Epithelial cell of prostate (primary cell): ENCODE data around the gene APPL1.

ENCODE experiments used
- DNase-seq: peaks from one replicate; pipeline ENCODE4 v3.0.0-alpha.2; 2011; ENCODE audit warnings: low read depth, low spot score
- H3K27ac ChIP-seq: fragments of 450-650 bp; 2 replicates; pipeline ENCODE4 v1.5.1; 2017; ENCODE audit warnings: mild to moderate bottlenecking

The APPL1 gene, protein sequence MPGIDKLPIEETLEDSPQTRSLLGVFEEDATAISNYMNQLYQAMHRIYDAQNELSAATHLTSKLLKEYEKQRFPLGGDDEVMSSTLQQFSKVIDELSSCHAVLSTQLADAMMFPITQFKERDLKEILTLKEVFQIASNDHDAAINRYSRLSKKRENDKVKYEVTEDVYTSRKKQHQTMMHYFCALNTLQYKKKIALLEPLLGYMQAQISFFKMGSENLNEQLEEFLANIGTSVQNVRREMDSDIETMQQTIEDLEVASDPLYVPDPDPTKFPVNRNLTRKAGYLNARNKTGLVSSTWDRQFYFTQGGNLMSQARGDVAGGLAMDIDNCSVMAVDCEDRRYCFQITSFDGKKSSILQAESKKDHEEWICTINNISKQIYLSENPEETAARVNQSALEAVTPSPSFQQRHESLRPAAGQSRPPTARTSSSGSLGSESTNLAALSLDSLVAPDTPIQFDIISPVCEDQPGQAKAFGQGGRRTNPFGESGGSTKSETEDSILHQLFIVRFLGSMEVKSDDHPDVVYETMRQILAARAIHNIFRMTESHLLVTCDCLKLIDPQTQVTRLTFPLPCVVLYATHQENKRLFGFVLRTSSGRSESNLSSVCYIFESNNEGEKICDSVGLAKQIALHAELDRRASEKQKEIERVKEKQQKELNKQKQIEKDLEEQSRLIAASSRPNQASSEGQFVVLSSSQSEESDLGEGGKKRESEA

DNA sequence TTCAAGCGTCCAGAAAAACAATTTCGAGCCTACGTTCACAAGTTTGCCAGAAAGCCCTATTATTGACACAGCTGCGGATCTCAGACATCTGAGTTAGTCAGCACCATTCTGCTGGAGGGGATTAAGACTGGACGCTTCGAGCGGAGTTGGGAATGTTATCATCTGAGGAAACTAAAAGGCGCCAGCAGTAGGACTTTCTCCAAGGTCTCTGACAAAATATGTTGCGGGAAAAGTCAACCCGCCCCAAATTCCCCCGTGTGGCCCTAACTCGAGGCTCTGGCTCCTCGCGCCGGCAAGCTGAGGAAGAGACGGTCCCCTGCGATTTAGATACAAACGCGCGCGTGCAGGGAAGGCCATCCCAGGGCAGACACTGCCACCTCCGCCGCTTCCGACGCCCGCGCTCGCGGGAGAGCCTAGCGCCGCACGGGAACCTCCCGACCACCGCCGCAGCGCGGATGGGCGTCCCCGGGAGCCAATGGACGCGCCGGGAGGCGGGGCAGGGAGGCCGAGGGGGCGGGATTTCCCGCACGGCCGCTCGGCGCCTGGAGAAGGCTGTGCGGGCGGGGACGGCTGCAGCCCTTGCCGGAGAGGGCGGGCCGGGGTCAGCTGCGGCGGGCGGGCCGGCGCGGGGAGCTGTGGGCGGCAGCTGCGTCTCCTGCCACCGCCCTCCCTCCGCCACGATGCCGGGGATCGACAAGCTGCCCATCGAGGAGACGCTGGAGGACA lies at the start of gene APPL1:
TSS of gene APPL1 (plus strand) at position 526 of the 726 bp plus-strand sequence. CDS start at position 681, 155 bp downstream.
- peak; percentile 22 for DNase-seq
- H3K27ac ChIP-seq = peak within 1 kb of the TSS; percentile 68

- H3K27ac ChIP-seq = no peak overlapping the region
- DNase-seq = no peak
Observed at GRCh38 chr3:57179580-57180410, 47.7 kb upstream of the APPL1 start.

DNA sequence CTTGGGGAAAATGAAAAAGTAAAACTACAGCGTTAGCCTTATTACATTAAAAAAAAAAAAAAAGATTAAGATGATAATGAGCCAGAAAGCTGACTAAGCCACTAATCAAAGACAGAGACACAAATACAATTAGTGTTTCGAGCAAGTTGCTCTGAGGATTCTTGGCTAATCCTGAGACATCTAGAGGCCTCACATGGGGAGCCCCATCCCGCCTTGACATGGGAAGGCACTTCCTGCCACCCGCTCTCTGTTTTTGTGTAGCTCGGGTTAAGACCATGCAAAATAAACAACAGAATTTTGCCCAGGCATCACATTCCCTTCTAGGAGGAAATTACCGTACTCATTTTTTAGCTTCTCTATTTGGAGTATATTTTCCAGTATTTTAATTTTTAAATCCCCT lies 43.0 kb upstream of the APPL1 start:
- no peak overlapping the region for H3K27ac ChIP-seq
- DNase-seq = no peak

GRCh38 chr3:57192028-57192427 lies 35.5 kb upstream of the APPL1 start:
- no peak for DNase-seq

GRCh38 chr3:57194641-57195040 lies 32.9 kb upstream of the APPL1 start:
- no peak for DNase-seq
- H3K27ac ChIP-seq = no peak overlapping the region

More at GRCh38 chr3:57192028-57192427, 35.5 kb upstream of the APPL1 start:
- H3K27ac ChIP-seq = no peak overlapping the region

DNA sequence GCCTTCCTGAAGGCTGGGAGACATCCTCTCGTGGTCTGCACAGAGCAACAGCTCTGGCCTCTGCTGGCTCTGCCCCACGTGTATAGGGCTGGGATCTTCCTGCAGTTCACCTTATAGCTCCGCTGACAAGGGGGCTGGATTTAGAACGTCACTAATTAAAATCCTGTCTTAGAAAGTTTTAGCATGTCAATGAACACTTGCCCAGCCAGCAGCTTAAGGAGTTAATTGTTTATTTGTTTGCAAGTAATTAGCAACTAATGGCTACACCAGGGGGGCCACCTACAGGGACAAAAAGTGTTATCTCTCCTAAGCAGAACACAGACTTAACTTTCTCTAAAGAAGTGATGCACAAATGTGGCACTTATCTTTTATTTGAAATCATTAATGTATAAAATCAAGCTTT lies 27.6 kb upstream of the APPL1 start, which contains the start of gene HESX1:
TSS of gene HESX1 (minus strand) at position 84 of the 403 bp plus-strand sequence. CDS start at position 24, 60 bp downstream.
- no peak within 1 kb of the TSS for H3K27ac ChIP-seq
- DNase-seq = no peak

DNA sequence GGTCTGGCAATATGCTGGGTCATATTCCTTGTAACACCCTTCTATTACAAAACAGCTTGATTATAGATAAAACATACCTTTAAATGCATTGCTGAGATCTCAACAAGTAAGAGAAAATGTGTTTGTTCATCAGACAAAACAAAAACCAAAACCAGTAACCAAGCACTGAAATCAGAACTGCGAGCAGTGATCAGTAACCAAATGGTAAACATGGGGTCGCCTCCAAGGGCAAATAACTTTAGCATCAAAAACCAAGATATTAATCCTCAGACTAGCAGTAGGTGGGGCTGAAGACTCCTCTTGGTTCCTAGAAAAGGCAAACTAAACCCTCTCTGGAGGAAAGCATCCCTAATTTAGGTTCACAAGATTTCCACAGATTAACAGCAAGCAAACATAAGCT lies 21.1 kb upstream of the APPL1 start:
- DNase-seq = no peak
- H3K27ac ChIP-seq = no peak overlapping the region

DNA sequence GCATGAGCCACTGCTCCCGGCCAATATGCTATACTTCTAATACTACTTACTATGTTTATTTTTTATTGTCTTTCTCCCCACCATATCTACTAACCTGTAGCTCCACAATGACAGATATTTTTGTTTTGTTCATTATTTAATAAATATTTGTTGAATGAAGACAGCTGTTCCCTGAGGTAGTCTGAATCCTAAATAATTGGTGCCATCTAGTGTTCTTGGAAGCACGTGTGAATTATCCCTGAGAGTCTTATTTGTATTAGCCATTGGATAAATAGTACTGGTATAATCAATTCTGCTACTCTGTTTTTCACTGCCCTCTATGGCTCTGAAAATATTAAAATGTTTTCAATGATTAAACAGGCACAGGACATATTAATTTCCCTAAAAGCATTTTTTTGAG lies 5.6 kb upstream of the APPL1 start:
- no peak overlapping the region for H3K27ac ChIP-seq
- no peak for DNase-seq

GRCh38 chr3:57224856-57225255 lies 2.7 kb upstream of the APPL1 start:
- no peak overlapping the region for H3K27ac ChIP-seq
- no peak for DNase-seq

- DNase-seq = no peak
- no peak overlapping the region for H3K27ac ChIP-seq
Observed at GRCh38 chr3:57226176-57226575, 1.4 kb upstream of the APPL1 start.

GRCh38 chr3:57227930-57228751 lies 612 bp downstream of the APPL1 start:
- no peak for DNase-seq
- H3K27ac ChIP-seq = peak overlapping the region; percentile 68

DNA sequence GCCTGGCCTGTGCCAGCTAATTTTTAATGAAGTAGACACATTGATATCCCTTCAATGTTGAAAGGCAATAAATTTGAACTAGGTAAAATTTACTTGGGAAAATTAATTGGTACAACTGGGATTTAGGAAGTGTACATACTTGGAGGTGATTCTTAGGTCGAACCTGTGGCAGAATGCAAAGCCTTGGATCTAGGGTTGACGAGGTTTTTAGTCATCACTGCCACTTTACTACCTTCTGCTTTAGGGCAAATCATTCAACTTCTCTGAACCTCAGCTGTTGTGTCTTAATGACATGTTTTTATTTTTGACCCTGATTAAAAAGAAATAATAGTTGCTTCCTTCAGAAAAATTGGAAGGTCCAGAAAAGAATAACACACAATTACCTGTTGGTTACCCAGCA lies 2.5 kb downstream of the APPL1 start:
- no peak for DNase-seq

GRCh38 chr3:57233799-57234198 lies 6.3 kb downstream of the APPL1 start:
- H3K27ac ChIP-seq = no peak overlapping the region
- no peak for DNase-seq

More for the DNA sequence above, 2.5 kb downstream of the APPL1 start:
- peak overlapping the region; percentile 17 for H3K27ac ChIP-seq

DNA sequence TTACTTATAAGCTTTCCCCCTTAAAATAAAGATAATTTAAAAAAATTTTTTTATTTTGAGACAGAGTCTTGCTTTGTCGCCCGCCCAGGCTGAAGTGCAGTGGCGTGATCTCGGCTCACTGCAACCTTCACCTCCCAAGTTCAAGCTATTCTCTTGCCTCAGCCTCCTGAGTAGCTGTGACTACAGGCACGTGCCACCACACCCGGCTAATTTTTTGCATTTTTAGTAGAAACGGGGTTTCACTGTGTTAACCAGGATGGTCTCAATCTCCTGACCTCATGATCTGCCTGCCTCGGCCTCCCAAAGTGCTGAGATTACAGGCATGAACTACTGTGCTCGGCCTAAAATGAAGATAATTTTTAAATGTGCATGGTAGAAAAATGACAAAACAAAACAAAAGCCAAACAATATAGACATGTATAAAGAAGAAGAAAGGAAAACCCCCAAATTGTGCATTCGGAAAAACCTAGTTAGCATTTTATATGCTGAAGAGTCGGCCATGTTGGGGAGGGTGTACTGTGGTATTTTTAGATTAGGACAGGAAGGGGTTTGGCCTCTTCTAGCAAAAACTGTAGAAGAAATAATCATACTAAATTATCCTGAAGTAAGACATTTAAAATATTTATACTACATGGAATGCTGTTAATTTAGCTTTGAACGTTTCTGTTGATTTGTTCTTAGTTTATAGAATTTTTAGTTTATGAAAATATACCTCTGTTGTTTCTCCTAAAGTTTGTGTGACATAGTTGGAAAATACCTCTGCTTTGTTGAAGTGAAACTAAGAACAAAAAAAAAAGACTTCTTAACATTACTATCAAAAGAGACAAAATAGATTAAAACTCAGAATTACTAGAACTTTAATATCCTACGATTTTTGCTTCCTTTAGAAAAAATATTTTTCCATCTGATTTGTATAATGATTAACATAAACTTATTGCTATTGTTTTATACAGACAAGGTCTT lies 7.4 kb downstream of the APPL1 start:
- no peak overlapping the region for H3K27ac ChIP-seq
- no peak for DNase-seq

DNA sequence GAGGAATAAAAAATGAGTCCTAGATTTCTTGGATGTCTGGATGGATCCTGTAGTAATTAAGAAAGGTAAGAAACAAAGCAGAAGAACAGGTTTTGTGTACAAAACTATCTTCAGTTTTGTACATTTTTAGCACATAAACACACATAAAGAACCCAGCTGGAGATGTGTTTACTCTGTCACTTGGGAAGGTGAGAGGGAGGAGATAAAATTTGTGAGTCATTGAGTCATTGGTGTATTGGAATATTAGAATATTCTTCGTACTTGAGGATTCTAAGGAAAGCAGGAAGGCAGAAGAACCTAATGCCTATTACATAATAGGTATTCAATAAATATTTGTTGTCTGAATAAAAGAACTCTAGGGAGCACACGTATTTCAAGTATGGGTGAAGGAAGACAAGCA lies 17.4 kb downstream of the APPL1 start:
- DNase-seq = no peak
- no peak overlapping the region for H3K27ac ChIP-seq

DNA sequence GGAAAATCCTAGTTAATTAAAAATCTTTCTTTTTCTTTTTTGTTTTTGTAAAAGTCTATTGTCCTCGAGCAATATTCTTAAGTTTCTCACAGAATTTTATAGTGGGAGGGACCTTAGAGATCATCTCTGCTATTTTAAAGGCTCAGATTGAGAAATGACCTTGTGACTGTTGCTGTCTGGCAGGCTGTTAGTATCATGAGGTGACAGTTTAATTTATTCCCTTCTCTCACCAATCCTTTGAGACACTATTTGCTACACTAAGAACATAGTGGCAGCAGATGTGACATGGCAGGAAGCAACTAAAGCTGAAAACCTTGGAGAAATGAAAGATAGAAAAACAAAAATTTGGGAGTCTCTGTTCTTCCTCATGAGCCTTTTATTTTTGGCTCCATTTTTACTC lies 24.9 kb downstream of the APPL1 start:
- no peak overlapping the region for H3K27ac ChIP-seq
- no peak for DNase-seq

- no peak overlapping the region for H3K27ac ChIP-seq
- no peak for DNase-seq
Observed at GRCh38 chr3:57256844-57257243, 29.3 kb downstream of the APPL1 start.

DNA sequence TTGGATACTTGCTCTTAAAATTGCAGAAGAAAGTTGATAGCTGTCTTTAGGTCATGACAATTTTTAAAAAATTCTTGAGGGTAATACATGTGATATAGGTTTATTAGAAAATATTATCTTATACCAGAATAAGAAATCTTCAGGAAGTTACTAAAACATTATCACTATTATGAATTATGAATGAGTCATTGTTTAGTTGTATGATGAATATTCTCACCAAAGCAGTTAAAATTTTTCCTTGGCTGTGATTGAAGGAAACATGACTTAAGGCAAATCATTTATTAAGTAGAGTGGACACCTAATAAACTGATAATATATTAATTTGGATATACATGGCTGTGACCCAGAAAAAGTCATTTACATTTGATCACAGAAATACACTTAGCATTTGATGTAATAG lies 30.1 kb downstream of the APPL1 start:
- no peak overlapping the region for H3K27ac ChIP-seq
- DNase-seq = no peak
